PFSK-1 (cell line): ENCODE data around the gene RPGR.

Experiments
- FOXP2 ChIP-seq: optimal IDR thresholded peaks from 2 replicates; pipeline ENCODE3; 2011; ENCODE audit warnings: borderline replicate concordance, control low read depth, inconsistent platforms; ENCODE audit not compliant: insufficient read depth; ENCODE audit errors: extremely low read length, extremely low read depth
- POLR2AphosphoS5 ChIP-seq: IDR thresholded peaks from 2 replicates; pipeline ENCODE4 v1.6.1; 2012; ENCODE audit warnings: low read depth, mild to moderate bottlenecking, control low read depth, low read length, moderate library complexity
- SIN3A ChIP-seq: IDR thresholded peaks from 2 replicates; pipeline ENCODE4 v1.6.1; 2012; ENCODE audit warnings: mild to moderate bottlenecking, low read length, moderate library complexity, borderline replicate concordance; ENCODE audit not compliant: insufficient read depth
- TAF1 ChIP-seq: IDR thresholded peaks from 2 replicates; pipeline ENCODE4 v1.6.1; 2012; ENCODE audit warnings: low read length, control low read depth, borderline replicate concordance; ENCODE audit not compliant: insufficient read depth
- TF ChIP-seq, protein P1 (sequence below), 2 experiments: IDR thresholded peaks; 2 replicates each; pipeline versions ENCODE4 v1.6.1 to v1.8.0; 2011 to 2012; ENCODE audit warnings: low read depth in 2 of 2, low read length in 2 of 2, control low read depth in 1 of 2, inconsistent platforms in 1 of 2, mild to moderate bottlenecking in 1 of 2, moderate library complexity in 1 of 2; ENCODE audit not compliant: insufficient read depth in 1 of 2

DNA sequence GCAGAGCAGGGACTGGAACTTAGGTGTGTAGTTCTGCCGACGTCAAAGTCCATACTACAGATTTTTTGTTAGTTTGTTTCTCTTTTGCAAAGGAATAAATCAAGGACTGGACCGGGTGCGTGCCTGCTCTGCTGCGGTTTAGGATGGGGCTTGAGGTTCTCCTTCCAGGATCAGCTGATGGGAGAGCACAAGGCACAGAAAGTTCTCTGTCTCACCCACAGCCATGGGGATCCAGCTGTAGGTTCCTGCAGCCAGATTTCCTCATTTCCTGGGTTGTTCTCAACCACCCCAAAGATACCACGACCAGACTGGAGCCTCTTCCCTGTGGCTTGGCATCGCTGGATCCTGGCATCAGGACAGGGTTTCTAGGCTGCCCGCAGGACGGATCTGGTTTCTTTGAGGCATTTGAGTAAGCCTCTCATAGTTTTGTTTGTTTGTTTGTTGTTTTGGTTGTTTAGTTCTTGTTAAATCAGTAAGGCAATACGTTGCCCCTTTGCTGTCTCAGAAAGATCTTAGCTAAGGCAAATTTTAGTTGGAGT lies 105.8 kb downstream of the RPGR start:
- TF ChIP-seq FOXP2 (no peak), POLR2AphosphoS5 (no peak), SIN3A (no peak), TAF1 (no peak)
- TF ChIP-seq, protein P1, sequence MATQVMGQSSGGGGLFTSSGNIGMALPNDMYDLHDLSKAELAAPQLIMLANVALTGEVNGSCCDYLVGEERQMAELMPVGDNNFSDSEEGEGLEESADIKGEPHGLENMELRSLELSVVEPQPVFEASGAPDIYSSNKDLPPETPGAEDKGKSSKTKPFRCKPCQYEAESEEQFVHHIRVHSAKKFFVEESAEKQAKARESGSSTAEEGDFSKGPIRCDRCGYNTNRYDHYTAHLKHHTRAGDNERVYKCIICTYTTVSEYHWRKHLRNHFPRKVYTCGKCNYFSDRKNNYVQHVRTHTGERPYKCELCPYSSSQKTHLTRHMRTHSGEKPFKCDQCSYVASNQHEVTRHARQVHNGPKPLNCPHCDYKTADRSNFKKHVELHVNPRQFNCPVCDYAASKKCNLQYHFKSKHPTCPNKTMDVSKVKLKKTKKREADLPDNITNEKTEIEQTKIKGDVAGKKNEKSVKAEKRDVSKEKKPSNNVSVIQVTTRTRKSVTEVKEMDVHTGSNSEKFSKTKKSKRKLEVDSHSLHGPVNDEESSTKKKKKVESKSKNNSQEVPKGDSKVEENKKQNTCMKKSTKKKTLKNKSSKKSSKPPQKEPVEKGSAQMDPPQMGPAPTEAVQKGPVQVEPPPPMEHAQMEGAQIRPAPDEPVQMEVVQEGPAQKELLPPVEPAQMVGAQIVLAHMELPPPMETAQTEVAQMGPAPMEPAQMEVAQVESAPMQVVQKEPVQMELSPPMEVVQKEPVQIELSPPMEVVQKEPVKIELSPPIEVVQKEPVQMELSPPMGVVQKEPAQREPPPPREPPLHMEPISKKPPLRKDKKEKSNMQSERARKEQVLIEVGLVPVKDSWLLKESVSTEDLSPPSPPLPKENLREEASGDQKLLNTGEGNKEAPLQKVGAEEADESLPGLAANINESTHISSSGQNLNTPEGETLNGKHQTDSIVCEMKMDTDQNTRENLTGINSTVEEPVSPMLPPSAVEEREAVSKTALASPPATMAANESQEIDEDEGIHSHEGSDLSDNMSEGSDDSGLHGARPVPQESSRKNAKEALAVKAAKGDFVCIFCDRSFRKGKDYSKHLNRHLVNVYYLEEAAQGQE (IDR thresholded peaks at IDR 0.05; ENCODE audit: insufficient read depth in 1 of 2, low read depth in 2 of 2, low read length in 2 of 2), result no peak
